Motor neuron (in vitro differentiated cells): ENCODE data around the gene RPS6KA1. TPM values are rescaled to one million over a fixed set of nuclear protein-coding genes. Genes with fewer than 3 reads are reported as not detected.
"Not testable (repeated sequence)": the region's sequence is repeated elsewhere in the genome, so short reads cannot be mapped to it uniquely, and the experiment has no call there.

ENCODE experiments used
- ATAC-seq, 8 experiments: fragments of 200-7000 bp; cut with Tn5 transposase; replicated peaks in 6 of 8; 2 replicates each; pipeline ENCODE4 v1.8.0; 2021; ENCODE audit warnings: mild to moderate bottlenecking in 8 of 8, moderate library complexity in 8 of 8
- H3K27ac ChIP-seq, 2 donors: fragments of 250-450 bp; sonication (Bioruptor Pico); 2 replicates each; pipeline ENCODE4 v1.9.0; 2021; ENCODE audit warnings: antibody characterized with exemption in 2 of 2, mild to moderate bottlenecking in 2 of 2, moderate library complexity in 1 of 2
- H3K4me1 ChIP-seq, 2 donors: fragments of 250-450 bp; sonication (Bioruptor Pico); replicated peaks in 1 of 2; 2 replicates each; pipeline ENCODE4 v1.6.1; 2021; ENCODE audit warnings: antibody characterized with exemption in 2 of 2, mild to moderate bottlenecking in 2 of 2, moderate library complexity in 1 of 2
- H3K4me3 ChIP-seq, 5 donors: fragments of 250-450 bp; sonication (Bioruptor Pico); 2 replicates each; pipeline ENCODE4 v1.9.0; 2021; ENCODE audit warnings: antibody characterized with exemption in 5 of 5, mild to moderate bottlenecking in 5 of 5, moderate library complexity in 4 of 5
- WGBS, 10 experiments: fragments of 450-650 bp; shearing (Covaris generic); methylation state at CpG; one replicate each; pipeline ENCODE4 v1.0.0; 2022; 5-methylcytosine and 5-hydroxymethylcytosine counted together
- in situ Hi-C, 9 experiments: fragments of 400-800 bp; cut with MboI; loops; one replicate each; pipeline ENCODE4 v1.15.0; 2021; ENCODE audit warnings: low sequenced_read_pairs in 9 of 9, low pct_unique_long_range_greater_than_20kb in 2 of 9; ENCODE audit not compliant: unreplicated experiment in 9 of 9
- total RNA-seq, 8 experiments: library from RNA; unstranded; fragments of 300-600 nt; gene quantifications; 2 replicates each; pipeline versions ENCODE4 v1.2.3 to v1.2.4, GENCODE V29; 2022

RPS6KA1 gene
- total RNA-seq, 8 experiments from 2014 or later, result 1.5 to 11.7 (median 6.0) TPM

GRCh38 chr1:26593385-26593784 is 63.8 kb downstream of the RPS6KA1 start:
- Histone ChIP-seq H3K27ac (no peak overlapping the region), H3K4me1 (no peaks in the 10 kb centered on the region), H3K4me3 (no peak overlapping the region)
- 39 to 89% (median 81%) methylated on average over 3 to 5 of the region's 5 CpGs; no CpG with 5 or more reads in 2 of the 10 experiments for WGBS, 10 experiments
- no peak for ATAC-seq
- in situ Hi-C loops, result no loop called here

- H3K4me1 ChIP-seq, H3K4me3 ChIP-seq, ATAC-seq, in situ Hi-C loops, H3K27ac ChIP-seq: not testable (repeated sequence)
- WGBS, 10 experiments, result 60 to 100% (median 100%) methylated on average over 1 to 6 of the region's 6 CpGs; no CpG with 5 or more reads in 5 of the 10 experiments
Observed at GRCh38 chr1:26594593-26594992, 65.0 kb downstream of the RPS6KA1 start.

DNA sequence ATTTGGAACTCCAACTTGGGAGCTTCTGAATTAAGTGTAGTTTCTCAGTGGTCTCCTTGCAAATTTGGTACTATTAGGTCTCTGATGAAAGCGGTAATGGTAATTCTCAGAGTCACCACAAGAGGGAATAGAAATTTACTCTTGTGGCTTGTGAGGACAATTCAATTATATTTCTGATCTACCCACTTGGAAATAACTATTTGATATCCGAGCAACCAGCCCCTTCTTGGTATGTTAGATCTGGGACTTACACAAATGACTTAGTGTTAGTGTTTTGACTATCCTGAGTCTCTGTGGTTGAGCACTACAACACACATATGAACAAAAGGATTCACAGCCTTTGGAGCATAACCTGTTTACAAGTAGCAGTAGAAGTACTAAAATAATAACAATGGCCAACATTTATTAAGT is 68.1 kb downstream of the RPS6KA1 start:
- ATAC-seq, result peak in 3 of 8 experiments; percentile 55 to 77 (median 64)
- peaks cover 2% of the 10 kb centered on the region in 2 donors for H3K4me1 ChIP-seq
- H3K4me3 ChIP-seq, result no peak overlapping the region
- in situ Hi-C loops, result no loop called here
- WGBS, 10 experiments, result 0 to 100% (median 50%) methylated on average over 1 to 2 of the region's 2 CpGs; no CpG with 5 or more reads in 1 of the 10 experiments
- no peak overlapping the region for H3K27ac ChIP-seq

DNA sequence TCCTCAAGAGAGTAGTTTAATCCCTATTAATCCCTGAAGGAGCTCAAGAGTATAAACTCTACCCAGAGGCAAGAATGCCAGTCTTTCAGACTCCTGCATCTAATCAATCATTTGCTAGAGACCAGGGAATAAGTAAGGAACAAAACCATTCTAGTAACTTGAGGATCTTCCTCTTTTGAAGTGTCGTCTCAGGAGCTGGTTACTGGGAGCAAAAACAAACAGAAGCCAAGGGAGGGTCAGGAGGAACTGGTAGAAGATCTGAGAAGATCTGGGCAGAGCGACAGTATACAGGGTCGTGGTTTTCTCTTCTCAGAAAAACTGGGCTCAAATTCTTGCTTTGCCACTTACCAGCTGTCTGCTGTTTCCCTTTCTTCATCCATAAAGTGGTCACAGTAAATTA is 69.3 kb downstream of the RPS6KA1 start:
- ATAC-seq, result no peak
- in situ Hi-C loops, result no loop called here
- H3K4me1 ChIP-seq, result peaks cover 4 to 13% of the 10 kb centered on the region in 2 donors
- no peak overlapping the region for H3K4me3 ChIP-seq
- H3K27ac ChIP-seq, result no peak overlapping the region
- WGBS, 10 experiments, result 18 to 67% (median 42%) methylated on average over 2 to 3 of the region's 3 CpGs; no CpG with 5 or more reads in 4 of the 10 experiments

DNA sequence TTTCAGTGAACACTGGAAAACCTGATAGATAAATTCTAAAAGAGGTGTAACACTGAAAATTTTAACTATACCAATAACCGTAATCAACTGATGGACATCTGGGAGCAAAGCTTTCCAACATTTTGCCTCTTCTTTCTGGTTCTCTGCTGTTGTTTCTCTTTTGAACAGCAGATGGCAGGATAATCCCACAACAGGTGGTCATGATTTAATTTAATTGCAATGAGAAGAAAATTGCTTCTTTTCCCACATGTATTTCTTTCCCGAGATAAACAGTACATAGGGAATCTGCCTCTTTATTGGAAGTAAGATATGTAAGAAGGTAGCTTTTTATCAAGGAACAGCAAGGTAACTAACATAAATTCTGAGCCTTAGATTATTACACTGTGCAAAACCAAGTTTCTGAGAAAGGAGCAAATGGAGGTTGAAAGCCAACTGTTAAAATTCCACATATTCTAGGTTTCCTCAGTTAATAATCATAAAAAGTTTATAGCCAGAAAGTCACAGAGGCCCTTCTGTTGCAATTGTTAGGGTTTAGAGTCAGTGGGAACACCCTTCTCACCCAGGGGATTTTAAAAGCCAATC is 72.9 kb downstream of the RPS6KA1 start:
- in situ Hi-C loops, result loop anchor here in 5 of 9 experiments (10.0 kb wide), 2 partner anchors 182 to 192 kb away; partner anchors contain the start of gene PIGV (in 1 of the 5)
- H3K4me3 ChIP-seq, result no peak overlapping the region
- peaks cover 4 to 23% of the 10 kb centered on the region in 2 donors for H3K4me1 ChIP-seq
- H3K27ac ChIP-seq, result no peak overlapping the region
- ATAC-seq, result peak in 6 of 8 experiments; percentile 18 to 37 (median 26)
- 0 to 36% (median 8%) methylated on average over 1 to 2 of the region's 2 CpGs for WGBS, 10 experiments

- no peak overlapping the region for H3K27ac ChIP-seq
Observed at GRCh38 chr1:26603856-26604255, 74.3 kb downstream of the RPS6KA1 start.

DNA sequence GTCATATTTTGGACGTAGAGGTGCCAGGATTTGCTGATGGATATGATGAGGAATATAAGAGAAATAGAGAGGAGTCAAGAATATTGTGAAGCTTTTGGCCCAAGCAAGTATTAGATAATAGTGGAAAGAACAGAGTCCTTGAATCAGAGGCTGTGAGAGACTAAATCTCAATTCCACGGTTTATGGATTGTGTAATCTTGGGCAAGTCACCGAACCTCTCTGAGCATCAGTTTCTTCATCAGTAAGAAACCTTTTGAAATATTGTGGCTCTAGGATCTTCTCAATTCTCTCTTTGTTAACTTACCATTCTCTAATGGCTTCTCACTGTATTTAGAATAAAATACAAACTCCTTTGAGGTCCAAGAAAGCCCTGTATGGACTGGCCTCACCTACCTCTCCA is 77.6 kb downstream of the RPS6KA1 start:
- no peak for ATAC-seq
- WGBS, 10 experiments, result 20 to 94% (median 86%) methylated on average over 1 to 3 of the region's 3 CpGs; no CpG with 5 or more reads in 2 of the 10 experiments
- in situ Hi-C loops, result loop anchor here in 5 of 9 experiments (10.0 kb wide), 2 partner anchors 178 to 188 kb away; partner anchors contain the start of gene PIGV (in 1 of the 5)
- no peak overlapping the region for H3K27ac ChIP-seq
- H3K4me3 ChIP-seq, result no peak overlapping the region
- peaks cover 4 to 23% of the 10 kb centered on the region in 2 donors for H3K4me1 ChIP-seq

More at GRCh38 chr1:26603856-26604255, 74.3 kb downstream of the RPS6KA1 start:
- 0 to 83% (median 68%) methylated on average over 2 to 4 of the region's 4 CpGs; no CpG with 5 or more reads in 2 of the 10 experiments for WGBS, 10 experiments
- in situ Hi-C loops, result loop anchor here in 5 of 9 experiments (10.0 kb wide), 2 partner anchors 181 to 191 kb away; partner anchors contain the start of gene PIGV (in 1 of the 5)
- H3K4me3 ChIP-seq, result no peak overlapping the region
- ATAC-seq, result no peak
- peaks cover 4 to 23% of the 10 kb centered on the region in 2 donors for H3K4me1 ChIP-seq

GRCh38 chr1:26608895-26609294 is 79.3 kb downstream of the RPS6KA1 start:
- Histone ChIP-seq H3K4me3 (no peak overlapping the region), H3K27ac (no peak overlapping the region), H3K4me1 (peaks cover 0 to 11% of the 10 kb centered on the region in 2 donors)
- WGBS, 10 experiments, result 0 to 94% (median 41%) methylated on average over 1 to 4 of the region's 4 CpGs; no CpG with 5 or more reads in 2 of the 10 experiments
- in situ Hi-C loops, result loop anchor here in 5 of 9 experiments (10.0 kb wide), 2 partner anchors 176 to 186 kb away; partner anchors contain the start of gene PIGV (in 1 of the 5)
- ATAC-seq, result no peak

DNA sequence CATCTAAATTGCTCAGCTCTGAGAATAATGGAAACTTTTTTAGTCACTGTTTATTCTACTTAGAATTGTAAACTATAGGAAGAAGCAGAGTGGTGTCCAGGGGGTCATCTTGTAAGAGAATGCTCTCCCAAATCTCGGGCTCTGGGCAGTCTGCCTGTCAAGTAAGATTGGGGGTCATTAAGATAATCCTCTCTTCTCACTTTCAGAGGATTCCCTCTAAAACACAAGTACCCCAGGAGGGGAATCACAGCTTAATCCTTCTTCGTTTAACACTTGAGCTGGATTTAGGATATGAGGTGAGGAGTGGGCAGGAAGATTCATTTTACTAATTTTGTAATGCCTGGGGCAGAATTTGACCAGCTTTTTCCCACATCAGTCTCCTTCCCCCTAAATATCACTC is 81.2 kb downstream of the RPS6KA1 start:
- in situ Hi-C loops, result no loop called here
- H3K4me3 ChIP-seq, result no peak overlapping the region
- H3K27ac ChIP-seq, result no peak overlapping the region
- 0 to 52% (median 31%) methylated on average over 1 to 2 of the region's 2 CpGs; no CpG with 5 or more reads in 2 of the 10 experiments for WGBS, 10 experiments
- H3K4me1 ChIP-seq, result no peaks in the 10 kb centered on the region
- no peak for ATAC-seq

- in situ Hi-C loops, ATAC-seq, H3K4me3 ChIP-seq, H3K27ac ChIP-seq, H3K4me1 ChIP-seq: not testable (repeated sequence)
- 44 to 100% (median 100%) methylated on average over 1 to 4 of the region's 4 CpGs; no CpG with 5 or more reads in 5 of the 10 experiments for WGBS, 10 experiments
Observed at GRCh38 chr1:26612627-26613026, 83.1 kb downstream of the RPS6KA1 start.

- no peak for ATAC-seq
- in situ Hi-C loops, result no loop called here
- H3K27ac ChIP-seq, result no peak overlapping the region
- H3K4me3 ChIP-seq, result no peak overlapping the region
- peaks cover 8 to 11% of the 10 kb centered on the region in 2 donors for H3K4me1 ChIP-seq
- 80 to 100% (median 100%) methylated on average over 1 of the region's 1 CpG; no CpG with 5 or more reads in 2 of the 10 experiments for WGBS, 10 experiments
Observed at GRCh38 chr1:26614655-26615411, 85.3 kb downstream of the RPS6KA1 start.

DNA sequence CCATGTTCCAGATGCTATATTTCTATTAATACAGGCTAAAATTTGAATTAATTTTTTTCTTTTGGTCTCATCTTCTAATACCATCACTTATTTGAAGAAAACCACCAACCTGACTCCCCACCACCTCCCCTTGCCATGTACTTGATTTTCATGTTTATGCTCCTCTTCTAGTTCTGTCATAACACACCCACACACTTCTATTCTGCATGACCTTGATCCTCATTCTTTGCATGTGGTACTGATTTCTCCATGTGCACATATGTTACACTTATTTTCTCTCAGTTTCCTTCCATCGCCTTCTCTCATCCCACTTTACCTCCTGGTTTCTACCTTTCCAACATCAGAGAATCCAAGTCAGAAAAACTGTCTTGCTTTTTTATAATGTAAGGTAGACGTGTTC is 87.3 kb downstream of the RPS6KA1 start:
- Histone ChIP-seq H3K4me1 (peaks cover 8 to 16% of the 10 kb centered on the region in 2 donors), H3K4me3 (no peak overlapping the region), H3K27ac (no peak overlapping the region)
- in situ Hi-C loops, result no loop called here
- 43 to 100% (median 88%) methylated on average over 1 to 2 of the region's 2 CpGs; no CpG with 5 or more reads in 4 of the 10 experiments for WGBS, 10 experiments
- no peak for ATAC-seq

DNA sequence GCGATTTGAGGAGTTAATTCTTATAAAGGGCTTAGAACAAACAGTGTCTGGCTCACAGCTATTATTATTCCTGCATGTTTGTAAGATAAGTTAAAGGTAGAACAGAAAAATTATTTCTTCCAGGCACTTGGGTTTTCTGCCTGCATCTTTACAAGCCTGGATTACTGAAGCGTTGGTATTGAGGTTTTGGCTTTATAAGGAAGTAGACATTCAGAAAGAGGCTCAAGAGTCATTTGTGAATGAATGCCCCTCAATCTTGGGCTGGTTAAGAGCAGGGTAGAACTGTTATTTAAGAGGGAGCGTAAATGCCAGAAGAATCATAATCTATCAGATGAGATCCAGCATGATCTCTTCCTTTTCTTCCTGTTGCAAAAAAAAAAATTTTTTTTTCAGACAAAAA is 89.0 kb downstream of the RPS6KA1 start:
- Histone ChIP-seq H3K27ac (no peak overlapping the region), H3K4me1 (peaks cover 8 to 18% of the 10 kb centered on the region in 2 donors), H3K4me3 (no peak overlapping the region)
- 17 to 94% (median 58%) methylated on average over 1 to 3 of the region's 3 CpGs for WGBS, 10 experiments
- no peak for ATAC-seq
- in situ Hi-C loops, result no loop called here
